Measurements from ENCODE around the gene GNS.
A peak's percentile ranks its signal among the peaks of the same experiment; 100 is the strongest.

Gene GNS

GRCh38 chr12:64759035-64759894 is at the start of gene GNS:
TSS of gene GNS (minus strand) at chr12:64759406. CDS start at chr12:64759276, 130 bp downstream.
- DNase-seq (ENCODE audit: low read depth, low spot score): peak; percentile 98

GRCh38 chr12:64808110-64808509 is 48.9 kb upstream of the GNS start:
- DNase-seq (ENCODE audit: low read depth, low spot score): no peak

GRCh38 chr12:64806593-64807460 is 47.6 kb upstream of the GNS start:
- DNase-seq (ENCODE audit: low read depth, low spot score): no peak

GRCh38 chr12:64806173-64806572 is 47.0 kb upstream of the GNS start:
- no peak for DNase-seq (ENCODE audit: low read depth, low spot score)

GRCh38 chr12:64802180-64802775 is 43.1 kb upstream of the GNS start:
- DNase-seq (ENCODE audit: low read depth, low spot score): peak; percentile 82

- no peak for DNase-seq (ENCODE audit: low read depth, low spot score)
Observed at GRCh38 chr12:64801381-64801780, 42.2 kb upstream of the GNS start.

- DNase-seq (ENCODE audit: low read depth, low spot score): no peak
Observed at GRCh38 chr12:64800640-64801039, 41.4 kb upstream of the GNS start.

- DNase-seq (ENCODE audit: low read depth, low spot score): no peak
Observed at GRCh38 chr12:64798165-64798564, 39.0 kb upstream of the GNS start.

- DNase-seq (ENCODE audit: low read depth, low spot score): no peak
Observed at GRCh38 chr12:64797156-64797555, 38.0 kb upstream of the GNS start.

- DNase-seq (ENCODE audit: low read depth, low spot score): peak; percentile 46
Observed at GRCh38 chr12:64796205-64796845, 37.1 kb upstream of the GNS start.

- DNase-seq (ENCODE audit: low read depth, low spot score): no peak
Observed at GRCh38 chr12:64794305-64794704, 35.1 kb upstream of the GNS start.

- no peak for DNase-seq (ENCODE audit: low read depth, low spot score)
Observed at GRCh38 chr12:64793610-64794009, 34.4 kb upstream of the GNS start.

- no peak for DNase-seq (ENCODE audit: low read depth, low spot score)
Observed at GRCh38 chr12:64792128-64792527, 32.9 kb upstream of the GNS start.

- no peak for DNase-seq (ENCODE audit: low read depth, low spot score)
Observed at GRCh38 chr12:64791036-64791435, 31.8 kb upstream of the GNS start.

GRCh38 chr12:64790166-64790565 is 31.0 kb upstream of the GNS start:
- DNase-seq (ENCODE audit: low read depth, low spot score): no peak

GRCh38 chr12:64785838-64786237 is 26.6 kb upstream of the GNS start:
- DNase-seq (ENCODE audit: low read depth, low spot score): no peak

- no peak for DNase-seq (ENCODE audit: low read depth, low spot score)
Observed at GRCh38 chr12:64782191-64782876, 23.1 kb upstream of the GNS start.

GRCh38 chr12:64781280-64782190 is 22.3 kb upstream of the GNS start:
- DNase-seq (ENCODE audit: low read depth, low spot score): peak; percentile 38

- DNase-seq (ENCODE audit: low read depth, low spot score): peak; percentile 43
Observed at GRCh38 chr12:64780531-64781279, 21.5 kb upstream of the GNS start.
